Left colon (tissue), 2 donors: Measurements from ENCODE around the gene CRX. TPM values are rescaled to one million over a fixed set of nuclear protein-coding genes. Genes with fewer than 3 reads are reported as not detected.

Source experiments
- ATAC-seq: fragments of 200-7000 bp; cut with Tn5 transposase; one replicate; pipeline ENCODE4 v1.9.1; 2020; ENCODE audit warnings: mild to moderate bottlenecking, moderate library complexity
- DNase-seq, 2 donors: peaks; one replicate each; pipeline ENCODE4 v3.0.0-alpha.2; 2020
- intact Hi-C, 2 donors: fragments of 100-400 bp; cut with DNase I in 1 of 2; cut with micrococcal nuclease in 1 of 2; formaldehyde crosslinking; loops; one replicate each; pipeline versions ENCODE4 v1.11.2 to v1.14.0; 2022; cut with DNase I, micrococcal nuclease
- total RNA-seq, 2 donors: library from RNA; stranded (reverse); fragmentation: NEBNext Ultra II Directional; extraction: Animal tissue kit (Norgen Biotek cat#: 25700); gene quantifications; one replicate each; pipeline ENCODE4 v1.2.1, GENCODE V29; 2021
- donor health status: DM: no; HTN: no; CAD: no.
- donor health status: DM: yes; HTN: yes; CAD: no.

The CRX gene
- total RNA-seq, 2 donors from 2014 or later = not detected

GRCh38 chr19:47891923-47892666 is 70.4 kb downstream of the CRX start:
- DNase-seq = no peak
- intact Hi-C loops = no loop called here

More at GRCh38 chr19:47891923-47892666, 70.4 kb downstream of the CRX start:
- ATAC-seq = peak; percentile 41

Other genes starting within 250 kb of the CRX start
- under 1 TPM in 1 of 2 donors, not detected in 1; 0.11 TPM for gene ZNF541, start 248.8 kb upstream of the CRX start, total RNA-seq
- 10 to 100 TPM; 14.9 to 16.8 TPM for gene BICRA, start 212.8 kb upstream of the CRX start, total RNA-seq
- gene EHD2, start 108.5 kb upstream of the CRX start, total RNA-seq = 10 to 100 TPM in 1 of 2 donors, 1 to 10 TPM in 1; 9.6 to 29.6 TPM
- gene NOP53, start 76.4 kb upstream of the CRX start, total RNA-seq = 100 to 1,000 TPM; 260 to 285 TPM
- 100 to 1,000 TPM; 274 to 323 TPM for gene SELENOW, start 43.2 kb upstream of the CRX start, total RNA-seq
- not detected for gene TPRX1, start 17.4 kb upstream of the CRX start, total RNA-seq
- not detected for gene TPRX2, start 37.3 kb downstream of the CRX start, total RNA-seq
- gene SULT2A1, start 64.4 kb downstream of the CRX start, total RNA-seq = under 1 TPM in 1 of 2 donors, not detected in 1; 0.67 TPM
- gene BSPH1, start 170.2 kb downstream of the CRX start, total RNA-seq = not detected
- not detected for gene ELSPBP1, start 172.7 kb downstream of the CRX start, total RNA-seq
- gene CABP5, start 222.1 kb downstream of the CRX start, total RNA-seq = not detected